ENCODE measurements around the gene GALNT18. TPM values are rescaled to one million over a fixed set of nuclear protein-coding genes. Genes with fewer than 3 reads are reported as not detected.

Gene GALNT18
- total and polyA plus RNA-seq, 4 donors: 17.7 to 109 (median 63.7) TPM

GRCh38 chr11:11243590-11244469, 378.0 kb downstream of the GALNT18 start:
- peaks cover 0 to 1% (median 0%) of the 10 kb centered on the region in 4 donors for H3K9me3 ChIP-seq (ENCODE audit: control insufficient read depth in 4 of 4, insufficient read depth in 3 of 4, low read length in 3 of 4)
- no peaks in the 10 kb centered on the region for H3K27me3 ChIP-seq (ENCODE audit: control insufficient read depth in 3 of 3, insufficient read depth in 3 of 3, low read length in 2 of 3)
- H3K4me3 ChIP-seq: no peak overlapping the region
- DNase-seq: peak; percentile 72 to 82 (median 74)
- H3K36me3 ChIP-seq (ENCODE audit: control insufficient read depth in 4 of 4, insufficient read depth in 4 of 4, low read length in 4 of 4): no peaks in the 10 kb centered on the region
- ATAC-seq (ENCODE audit: insufficient read depth, low FRiP score): peak; percentile 37
- 19 to 20% methylated on average over 9 of the region's 9 CpGs for WGBS, 2 donors
- peaks cover 2 to 38% (median 10%) of the 10 kb centered on the region in 5 donors for H3K4me1 ChIP-seq (ENCODE audit: control insufficient read depth in 5 of 5, insufficient read depth in 5 of 5, low read length in 5 of 5)
- peak overlapping the region in 1 of 2 donors; percentile 14 for H3K9ac ChIP-seq (ENCODE audit: insufficient read depth in 1 of 2, low read length in 2 of 2)
- H3K27ac ChIP-seq (ENCODE audit: low read depth in 1 of 2, low read length in 1 of 2): peak overlapping the region; percentile 61 to 70
- TF ChIP-seq CTCF (IDR thresholded peaks at IDR 0.05; ENCODE audit: control extremely low read depth, extremely low read depth): no peak

- no peaks in the 10 kb centered on the region for H3K36me3 ChIP-seq (ENCODE audit: control insufficient read depth in 4 of 4, insufficient read depth in 4 of 4, low read length in 4 of 4)
- H3K27me3 ChIP-seq (ENCODE audit: control insufficient read depth in 3 of 3, insufficient read depth in 3 of 3, low read length in 2 of 3): no peaks in the 10 kb centered on the region
- peaks cover 2 to 38% (median 10%) of the 10 kb centered on the region in 5 donors for H3K4me1 ChIP-seq (ENCODE audit: control insufficient read depth in 5 of 5, insufficient read depth in 5 of 5, low read length in 5 of 5)
- peaks cover 0 to 1% (median 0%) of the 10 kb centered on the region in 4 donors for H3K9me3 ChIP-seq (ENCODE audit: control insufficient read depth in 4 of 4, insufficient read depth in 3 of 4, low read length in 3 of 4)
- peak overlapping the region in 1 of 2 donors; percentile 66 for H3K27ac ChIP-seq (ENCODE audit: low read depth in 1 of 2, low read length in 1 of 2)
- H3K4me3 ChIP-seq: no peak overlapping the region
- 70 to 76% methylated on average over 6 of the region's 6 CpGs for WGBS, 2 donors
- H3K9ac ChIP-seq (ENCODE audit: insufficient read depth in 1 of 2, low read length in 2 of 2): no peak overlapping the region
- DNase-seq: peak in 2 of 3 donors; percentile 22 to 45
- no peak for ATAC-seq (ENCODE audit: insufficient read depth, low FRiP score)
- TF ChIP-seq CTCF (IDR thresholded peaks at IDR 0.05; ENCODE audit: control extremely low read depth, extremely low read depth): no peak
Observed at GRCh38 chr11:11243209-11243589, 378.6 kb downstream of the GALNT18 start.

DNA sequence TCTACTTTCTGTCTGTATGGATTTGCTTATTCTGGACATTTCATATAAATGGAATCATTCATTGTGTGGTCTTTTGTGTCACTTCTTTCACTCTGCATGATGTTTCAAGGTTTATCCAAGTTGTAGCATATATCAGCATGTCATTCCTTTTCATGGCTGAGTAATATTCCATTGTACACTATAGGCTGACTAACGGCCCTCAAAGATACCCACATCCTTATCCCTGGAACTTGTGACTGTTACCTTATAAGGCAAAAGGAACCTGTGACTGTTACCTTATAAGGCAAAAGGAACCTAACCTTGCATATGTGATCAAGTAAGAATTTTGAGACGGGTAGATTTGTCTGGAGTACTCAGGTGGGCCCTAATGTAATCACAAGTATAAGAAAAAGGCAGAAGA, 380.5 kb downstream of the GALNT18 start:
- peaks cover 0 to 1% (median 0%) of the 10 kb centered on the region in 4 donors for H3K9me3 ChIP-seq (ENCODE audit: control insufficient read depth in 4 of 4, insufficient read depth in 3 of 4, low read length in 3 of 4)
- H3K36me3 ChIP-seq (ENCODE audit: control insufficient read depth in 4 of 4, insufficient read depth in 4 of 4, low read length in 4 of 4): no peaks in the 10 kb centered on the region
- ATAC-seq (ENCODE audit: insufficient read depth, low FRiP score): no peak
- H3K4me3 ChIP-seq: no peak overlapping the region
- TF ChIP-seq CTCF (IDR thresholded peaks at IDR 0.05; ENCODE audit: control extremely low read depth, extremely low read depth): no peak
- H3K9ac ChIP-seq (ENCODE audit: insufficient read depth in 1 of 2, low read length in 2 of 2): no peak overlapping the region
- H3K27me3 ChIP-seq (ENCODE audit: control insufficient read depth in 3 of 3, insufficient read depth in 3 of 3, low read length in 2 of 3): no peaks in the 10 kb centered on the region
- DNase-seq: no peak
- no peak overlapping the region for H3K27ac ChIP-seq (ENCODE audit: low read depth in 1 of 2, low read length in 1 of 2)
- peaks cover 2 to 50% (median 13%) of the 10 kb centered on the region in 5 donors for H3K4me1 ChIP-seq (ENCODE audit: control insufficient read depth in 5 of 5, insufficient read depth in 5 of 5, low read length in 5 of 5)
- 86 to 95% methylated on average over 2 of the region's 2 CpGs for WGBS, 2 donors
